Activated CD4-positive, alpha-beta T cell treated with anti-CD3 and anti-CD28 coated beads, Interleukin-2, amount 50 U/mL, for 48 hours (primary cell): Measurements from ENCODE around the gene DTWD2.
"Not testable (repeated sequence)": the region's sequence is repeated elsewhere in the genome, so short reads cannot be mapped to it uniquely, and the experiment has no call there.

ENCODE experiments used
- DNase-seq, 2 experiments: peaks; one replicate each; pipeline ENCODE4 v3.0.0-alpha.2; 2020

Gene DTWD2

DNA sequence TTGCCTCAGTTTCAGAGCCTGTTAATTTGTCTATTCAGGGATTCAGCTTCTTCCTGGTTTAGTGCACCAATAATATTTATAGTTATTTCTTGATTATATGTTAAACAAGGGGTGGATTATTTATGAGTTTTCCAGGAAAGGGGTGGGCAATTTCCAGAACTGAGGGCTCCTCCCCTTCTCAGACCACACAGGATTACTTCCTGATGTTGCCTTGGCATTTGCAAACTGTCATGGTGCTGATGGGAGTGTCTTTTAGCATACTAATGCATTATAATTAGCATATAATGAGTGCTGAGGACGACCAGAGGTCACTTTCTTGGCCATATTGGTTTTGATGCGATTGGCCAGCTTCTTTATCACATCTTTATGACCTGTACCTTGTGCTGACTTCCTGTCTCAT lies 6.2 kb upstream of the DTWD2 start:
- no peak for DNase-seq

DNA sequence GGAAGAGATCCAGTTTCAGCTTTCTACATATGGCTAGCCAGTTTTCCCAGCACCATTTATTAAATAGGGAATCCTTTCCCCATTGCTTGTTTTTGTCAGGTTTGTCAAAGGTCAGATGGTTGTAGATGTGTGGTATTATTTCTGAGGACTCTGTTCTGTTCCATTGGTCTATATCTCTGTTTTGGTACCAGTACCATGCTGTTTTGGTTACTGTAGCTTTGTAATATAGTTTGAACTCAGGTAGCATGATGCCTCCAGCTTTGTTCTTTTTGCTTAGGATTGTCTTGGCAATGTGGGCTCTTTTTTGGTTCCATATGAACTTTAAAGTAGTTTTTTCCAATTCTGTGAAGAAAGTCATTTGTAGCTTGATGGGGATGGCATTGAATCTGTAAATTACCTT lies 4.8 kb upstream of the DTWD2 start:
- not testable (repeated sequence) for DNase-seq

DNA sequence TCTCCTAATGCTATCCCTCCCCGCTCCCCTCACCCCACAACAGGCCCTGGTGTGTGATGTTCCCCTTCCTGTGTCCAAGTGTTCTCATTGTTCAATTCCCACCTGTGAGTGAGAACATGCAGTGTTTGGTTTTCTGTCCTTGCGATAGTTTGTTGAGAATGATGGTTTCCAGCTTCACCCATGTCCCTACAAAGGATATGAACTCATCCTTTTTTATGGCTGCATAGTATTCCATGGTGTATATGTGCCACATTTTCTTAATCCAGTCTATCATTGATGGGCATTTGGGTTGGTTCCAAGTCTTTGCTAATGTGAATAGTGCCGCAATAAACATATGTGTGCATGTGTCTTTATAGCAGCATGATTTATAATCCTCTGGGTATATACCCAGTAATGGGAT lies 3.7 kb upstream of the DTWD2 start:
- not testable (repeated sequence) for DNase-seq

DNA sequence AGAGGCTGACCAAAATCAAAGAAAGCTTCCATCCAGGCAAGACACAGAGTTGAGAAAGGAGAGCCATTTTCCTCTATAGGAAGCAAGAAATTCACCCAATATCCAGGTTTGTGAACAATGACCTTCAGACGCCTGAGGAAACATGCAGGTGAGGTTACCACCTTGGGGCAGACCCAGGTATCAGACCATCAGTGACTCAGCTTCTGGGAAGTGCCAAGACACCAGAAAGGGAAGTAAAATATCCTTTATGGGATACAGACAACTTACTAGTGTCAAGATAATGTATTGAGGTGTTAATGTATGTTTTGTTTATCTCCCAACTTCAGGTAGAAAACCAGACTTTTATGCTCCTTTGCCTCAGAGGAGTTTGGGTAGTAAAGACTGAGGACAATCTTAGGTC lies 2.2 kb upstream of the DTWD2 start:
- DNase-seq, result no peak

DNA sequence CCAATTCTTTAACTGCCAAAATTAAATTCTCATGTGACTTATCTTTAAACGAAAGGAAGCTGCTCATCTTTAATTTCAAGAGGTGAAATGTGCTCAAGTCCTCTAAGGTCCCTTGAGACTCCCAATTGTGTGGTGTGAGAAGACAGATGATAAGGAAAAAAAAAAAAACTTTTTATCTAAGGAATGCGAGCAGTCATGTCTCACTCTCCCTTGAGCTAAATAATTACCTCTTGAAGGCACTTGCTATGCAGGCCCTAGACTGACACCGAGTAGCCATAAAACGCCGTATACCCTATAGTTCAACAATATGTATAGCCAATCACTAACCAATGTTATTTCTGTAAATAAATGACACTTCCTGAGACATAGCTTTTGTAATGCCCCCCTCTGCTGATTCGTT lies 1.5 kb upstream of the DTWD2 start:
- DNase-seq, result no peak

DNA sequence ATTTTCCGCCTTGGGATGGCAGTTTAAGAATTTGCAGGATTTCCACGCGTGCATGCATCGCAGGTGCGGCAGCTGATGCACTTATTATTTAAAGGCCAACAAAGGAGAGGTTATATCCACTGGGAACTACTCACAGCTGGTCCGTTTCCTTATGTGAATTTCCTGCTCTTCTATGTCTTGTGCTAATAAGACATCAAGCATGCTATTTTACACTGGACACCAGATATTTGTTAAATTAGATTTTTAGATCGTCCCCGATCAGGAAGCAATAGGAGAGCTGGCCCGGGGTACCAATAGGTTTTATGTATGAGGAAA lies 476 bp upstream of the DTWD2 start:
- DNase-seq, result no peak

DNA sequence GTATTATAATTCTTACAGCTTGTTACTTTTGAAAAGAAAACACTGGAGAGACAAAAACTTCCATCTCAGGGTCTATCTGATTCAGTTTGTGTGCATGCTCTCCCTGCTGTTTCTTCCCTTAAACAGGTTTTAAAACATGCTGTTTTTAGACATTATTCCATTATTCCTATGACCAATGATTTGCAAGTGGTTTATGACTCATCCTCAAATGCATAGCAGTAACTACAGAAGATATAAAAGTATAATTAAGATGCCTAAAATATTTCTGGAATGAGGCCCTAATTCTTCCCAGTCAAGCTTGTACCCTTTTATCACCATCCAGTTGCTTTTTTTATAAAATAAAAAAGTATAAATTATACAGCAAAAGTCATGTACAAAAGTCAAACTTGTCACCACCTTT lies 3.7 kb downstream of the DTWD2 start:
- no peak for DNase-seq

DNA sequence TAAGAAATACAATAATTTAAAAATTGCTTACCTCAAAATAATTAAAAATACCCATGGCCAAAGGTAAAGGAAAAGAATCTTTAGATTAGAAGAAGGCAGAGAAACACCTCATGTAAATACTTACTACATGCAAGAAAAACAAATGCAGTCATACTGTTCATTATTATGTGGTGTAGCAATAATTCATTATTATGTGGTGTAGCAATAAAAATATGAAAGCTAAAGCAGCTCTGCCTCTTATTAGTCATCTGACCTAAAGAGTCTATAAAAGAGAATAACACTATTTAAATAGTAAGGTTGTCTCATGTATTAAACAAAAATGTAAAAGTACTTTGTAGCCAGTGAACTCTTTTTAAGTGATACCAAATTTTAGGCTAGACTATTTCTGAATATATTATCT lies 6.6 kb downstream of the DTWD2 start:
- DNase-seq, result no peak

DNA sequence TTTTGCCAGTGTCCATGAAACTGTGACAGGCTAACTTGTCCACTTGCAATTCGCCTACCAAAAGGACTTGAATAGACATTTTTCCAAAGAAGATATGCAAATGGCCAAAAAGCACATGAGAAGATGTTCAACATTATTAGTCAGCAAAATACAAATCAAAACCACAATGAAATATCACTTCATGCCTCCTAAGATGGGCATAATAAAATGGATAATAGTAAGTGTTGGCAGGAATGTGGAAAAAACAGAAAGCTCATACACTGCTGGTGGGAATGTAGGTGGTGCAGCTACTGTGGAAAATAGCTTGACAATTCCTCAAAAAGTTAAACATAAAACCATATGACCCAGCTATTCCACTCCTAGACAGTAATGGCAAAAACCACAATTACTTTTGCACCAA lies 7.9 kb downstream of the DTWD2 start:
- no peak for DNase-seq

DNA sequence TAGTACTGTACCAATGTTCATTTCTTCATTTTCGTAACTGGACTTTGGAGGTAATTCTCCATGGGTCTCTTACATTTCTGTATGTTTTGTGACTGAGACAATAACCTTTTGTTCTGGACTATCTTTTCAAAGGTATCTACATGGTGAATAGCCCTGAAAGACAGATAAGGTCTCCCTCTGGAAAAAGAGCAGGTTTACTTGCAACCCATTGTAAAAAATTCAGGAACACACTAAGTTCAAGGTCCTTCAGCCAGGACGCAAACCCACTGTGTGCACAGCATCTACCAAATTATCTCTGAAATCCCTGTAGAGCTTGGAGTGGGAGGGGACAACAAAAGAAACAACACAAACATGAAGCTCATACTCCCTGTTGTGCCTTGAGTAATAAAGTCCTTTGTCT lies 8.3 kb downstream of the DTWD2 start:
- DNase-seq, result no peak

DNA sequence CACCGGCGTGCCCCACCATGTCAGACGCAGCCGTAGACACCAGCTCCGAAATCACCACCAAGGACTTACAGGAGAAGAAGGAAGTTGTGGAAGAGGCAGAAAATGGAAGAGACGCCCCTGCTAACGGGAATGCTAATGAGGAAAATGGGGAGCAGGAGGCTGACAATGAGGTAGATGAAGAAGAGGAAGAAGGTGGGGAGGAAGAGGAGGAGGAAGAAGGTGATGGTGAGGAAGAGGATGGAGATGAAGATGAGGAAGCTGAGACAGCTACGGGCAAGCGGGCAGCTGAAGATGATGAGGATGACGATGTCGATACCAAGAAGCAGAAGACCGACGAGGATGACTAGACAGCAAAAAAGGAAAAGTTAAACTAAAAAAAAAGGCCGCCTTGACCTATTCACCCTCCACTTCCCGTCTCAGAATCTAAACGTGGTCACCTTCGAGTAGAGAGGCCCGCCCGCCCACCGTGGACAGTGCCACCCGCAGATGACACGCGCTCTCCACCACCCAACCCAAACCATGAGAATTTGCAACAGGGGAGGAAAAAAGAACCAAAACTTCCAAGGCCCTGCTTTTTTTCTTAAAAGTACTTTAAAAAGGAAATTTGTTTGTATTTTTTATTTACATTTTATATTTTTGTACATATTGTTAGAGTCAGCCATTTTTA lies 14.4 kb downstream of the DTWD2 start:
- DNase-seq, result not testable (repeated sequence)

DNA sequence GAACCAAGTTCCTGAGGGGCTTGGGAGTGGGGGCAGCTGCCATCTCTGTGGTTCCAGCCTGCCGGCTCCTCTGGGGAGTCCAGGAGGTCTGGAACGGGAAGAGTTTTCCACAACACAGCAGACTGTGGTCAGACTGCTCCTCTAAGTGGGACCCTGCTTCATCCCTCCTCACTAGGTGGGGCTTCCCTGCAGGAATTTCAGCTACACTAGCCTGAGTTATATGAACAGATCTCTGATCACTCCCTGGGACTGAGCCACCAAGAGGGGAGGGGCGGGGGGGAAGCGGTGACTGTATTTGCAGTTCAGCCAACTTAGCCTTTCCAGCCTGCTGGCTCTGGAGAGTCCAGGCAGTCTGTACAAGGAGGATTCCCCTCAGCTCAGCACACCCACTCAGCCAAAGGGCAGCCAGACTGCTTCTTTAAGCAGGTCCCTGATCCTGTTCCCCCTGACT lies 19.4 kb downstream of the DTWD2 start:
- no peak for DNase-seq

DNA sequence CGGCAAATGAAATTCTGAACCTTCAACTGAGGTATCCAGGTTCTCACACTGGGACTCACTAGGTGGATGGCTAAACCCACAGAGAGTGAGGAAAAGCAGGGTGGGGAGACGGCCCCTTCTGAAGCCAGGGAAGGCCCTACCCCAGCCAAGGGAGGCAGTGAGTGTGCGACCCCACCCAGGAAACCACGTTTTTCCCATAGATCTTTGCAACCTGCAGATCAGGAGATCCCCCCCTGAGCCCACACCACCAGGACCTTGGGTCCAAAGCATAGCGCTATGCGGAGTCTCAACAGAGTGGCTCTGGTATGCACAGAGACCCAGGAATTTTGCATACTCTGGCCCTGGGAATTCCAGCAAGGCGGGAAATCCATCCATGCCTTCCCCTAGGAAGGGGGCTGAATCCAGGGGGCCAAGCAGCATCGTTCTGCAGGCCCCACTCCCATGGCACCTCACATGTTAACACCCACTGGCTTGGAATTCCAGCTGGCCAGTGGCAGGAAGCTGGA lies 19.9 kb downstream of the DTWD2 start:
- DNase-seq, result no peak

DNA sequence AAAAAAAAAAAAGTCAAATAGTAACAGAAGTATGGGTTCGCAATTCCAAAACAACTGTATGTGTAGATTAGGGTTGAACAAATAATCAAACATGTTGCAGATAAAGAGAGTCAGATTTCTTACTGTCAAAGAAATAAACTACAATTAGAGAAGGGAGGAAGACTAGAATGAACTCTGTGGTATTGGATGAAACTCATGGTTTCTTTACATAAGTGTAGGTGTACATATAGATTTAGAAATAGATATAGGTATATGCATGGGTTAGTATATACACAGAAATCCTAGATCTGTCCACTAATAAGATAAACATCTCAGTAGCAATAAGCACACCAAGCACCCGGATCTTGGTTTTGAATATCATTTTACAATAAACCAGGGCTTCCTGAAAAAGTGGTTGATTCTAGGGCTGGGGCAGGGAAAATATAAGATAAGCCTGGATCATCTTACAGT lies 21.3 kb downstream of the DTWD2 start:
- DNase-seq, result no peak

DNA sequence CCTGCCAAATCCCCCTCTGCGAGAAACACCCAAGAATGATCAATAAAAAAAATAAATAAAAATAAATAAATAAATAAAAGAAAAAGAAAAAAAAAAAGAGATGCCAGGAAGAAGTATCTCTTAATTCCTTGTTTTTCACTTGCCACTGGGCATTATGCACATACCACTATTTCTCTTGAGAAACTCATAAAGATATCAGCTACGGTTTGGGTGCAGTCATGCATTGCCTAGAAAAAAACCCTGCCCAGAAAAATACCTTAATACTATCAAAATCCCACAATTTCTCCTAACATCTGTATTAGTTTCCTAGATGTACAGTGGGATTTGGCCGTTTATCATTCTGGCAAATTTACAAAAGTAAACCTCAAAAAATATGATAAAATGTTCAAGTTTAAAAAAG lies 22.5 kb downstream of the DTWD2 start:
- no peak for DNase-seq

DNA sequence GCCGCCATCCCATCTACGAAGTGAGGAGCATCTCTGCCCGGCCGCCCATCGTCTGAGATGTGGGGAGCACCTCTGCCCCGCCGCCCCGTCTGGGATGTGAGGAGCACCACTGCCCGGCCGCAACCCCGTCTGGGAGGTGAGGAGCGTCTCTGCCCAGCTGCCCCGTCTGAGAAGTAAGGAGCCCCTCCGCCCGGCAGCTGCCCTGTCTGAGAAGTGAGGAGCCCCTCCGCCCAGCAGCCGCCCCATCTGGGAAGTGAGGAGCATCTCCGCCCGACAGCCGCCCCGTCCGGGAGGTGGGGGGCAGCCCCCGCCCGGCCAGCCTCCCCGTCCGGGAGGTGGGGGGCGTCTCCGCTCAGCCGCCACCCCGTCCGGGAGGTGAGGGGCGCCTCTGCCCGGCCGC lies 23.4 kb downstream of the DTWD2 start:
- not testable (repeated sequence) for DNase-seq

DNA sequence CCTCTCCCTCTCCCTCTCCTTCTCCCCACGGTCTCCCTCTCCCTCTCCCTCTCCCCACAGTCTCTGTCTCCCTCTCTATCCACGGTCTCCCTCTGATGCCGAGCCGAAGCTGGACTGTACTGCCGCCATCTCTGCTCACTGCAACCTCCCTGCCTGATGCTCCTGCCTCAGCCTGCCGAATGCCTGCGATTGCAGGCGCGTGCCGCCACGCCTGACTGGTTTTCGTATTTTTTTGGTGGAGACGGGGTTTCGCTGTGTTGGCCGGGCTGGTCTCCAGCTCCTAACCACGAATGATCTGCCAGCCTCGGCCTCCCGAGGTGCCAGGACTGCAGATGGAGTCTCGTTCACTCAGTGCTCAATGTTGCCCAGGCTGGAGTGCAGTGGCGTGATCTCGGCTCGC lies 24.0 kb downstream of the DTWD2 start:
- not testable (repeated sequence) for DNase-seq

DNA sequence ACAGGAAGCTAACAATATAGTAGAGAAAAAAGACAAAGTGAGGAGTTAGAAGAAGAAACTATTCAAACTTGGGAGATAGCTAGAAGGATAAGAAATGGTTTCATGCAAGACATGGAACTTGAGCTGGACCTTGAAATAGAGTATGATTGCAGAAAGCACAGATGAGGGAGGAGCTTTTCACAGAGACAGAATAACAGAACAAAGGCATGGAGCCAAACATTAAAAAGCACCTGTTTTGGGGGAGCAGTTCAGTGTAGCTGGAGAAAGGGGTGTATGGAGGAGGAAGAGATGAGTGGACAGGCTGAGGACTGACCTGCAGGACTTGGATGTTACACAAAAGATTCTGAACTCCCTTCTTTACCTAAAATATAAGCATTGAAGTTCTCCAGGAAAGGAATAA lies 25.2 kb downstream of the DTWD2 start:
- no peak for DNase-seq

DNA sequence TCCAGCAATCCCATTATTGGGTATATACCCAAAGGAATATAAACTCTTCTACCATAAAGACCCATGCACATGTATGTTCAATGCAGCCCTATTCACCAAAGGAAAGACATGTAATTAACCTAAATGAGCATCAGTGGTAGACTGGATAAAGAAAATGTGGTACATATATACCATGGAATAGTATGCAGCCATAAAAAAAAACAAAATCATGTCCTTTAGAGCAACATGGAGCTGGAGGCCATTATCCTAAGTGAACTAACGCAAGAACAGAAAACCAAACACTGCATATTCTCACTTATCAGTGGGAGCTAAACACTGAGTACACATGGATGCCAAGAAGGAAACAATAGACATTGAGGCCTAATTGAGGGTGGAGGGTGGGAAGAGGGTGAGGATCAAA lies 27.8 kb downstream of the DTWD2 start:
- no peak for DNase-seq

DNA sequence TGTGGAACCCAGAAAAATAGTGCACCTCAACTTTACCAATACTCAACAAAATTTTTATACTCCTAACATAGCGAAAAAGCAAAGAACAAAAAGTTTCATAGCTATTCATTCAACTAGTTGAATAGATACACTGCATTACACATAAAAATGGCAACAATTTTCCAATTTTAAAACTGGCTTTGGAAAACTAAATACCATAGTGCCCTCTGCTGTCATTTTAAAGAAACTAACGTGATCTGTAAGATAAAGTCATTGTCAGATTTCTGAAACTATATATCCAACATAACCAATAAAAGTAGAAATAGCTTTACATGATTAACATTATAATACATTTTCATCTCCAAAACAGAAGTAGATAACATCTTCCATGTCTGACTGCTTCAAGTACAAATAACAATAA lies 31.6 kb downstream of the DTWD2 start:
- no peak for DNase-seq

DNA sequence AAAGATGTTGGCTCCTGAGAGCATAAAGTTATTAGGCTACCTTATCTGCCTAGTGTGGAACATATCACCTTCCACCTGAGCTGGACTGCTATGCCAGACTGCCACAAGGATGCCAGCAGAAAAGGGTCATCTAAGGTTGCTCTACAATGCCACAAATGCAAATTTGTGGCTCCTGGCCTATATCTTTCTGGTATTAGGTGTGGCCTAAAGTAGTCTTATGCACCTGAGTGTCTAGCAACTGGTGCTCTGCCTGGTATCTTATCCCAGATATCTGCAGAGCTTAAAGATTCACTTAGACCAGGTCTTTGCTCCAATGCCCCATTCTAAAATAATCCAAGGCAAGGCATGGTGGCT lies 34.7 kb downstream of the DTWD2 start:
- DNase-seq, result no peak

DNA sequence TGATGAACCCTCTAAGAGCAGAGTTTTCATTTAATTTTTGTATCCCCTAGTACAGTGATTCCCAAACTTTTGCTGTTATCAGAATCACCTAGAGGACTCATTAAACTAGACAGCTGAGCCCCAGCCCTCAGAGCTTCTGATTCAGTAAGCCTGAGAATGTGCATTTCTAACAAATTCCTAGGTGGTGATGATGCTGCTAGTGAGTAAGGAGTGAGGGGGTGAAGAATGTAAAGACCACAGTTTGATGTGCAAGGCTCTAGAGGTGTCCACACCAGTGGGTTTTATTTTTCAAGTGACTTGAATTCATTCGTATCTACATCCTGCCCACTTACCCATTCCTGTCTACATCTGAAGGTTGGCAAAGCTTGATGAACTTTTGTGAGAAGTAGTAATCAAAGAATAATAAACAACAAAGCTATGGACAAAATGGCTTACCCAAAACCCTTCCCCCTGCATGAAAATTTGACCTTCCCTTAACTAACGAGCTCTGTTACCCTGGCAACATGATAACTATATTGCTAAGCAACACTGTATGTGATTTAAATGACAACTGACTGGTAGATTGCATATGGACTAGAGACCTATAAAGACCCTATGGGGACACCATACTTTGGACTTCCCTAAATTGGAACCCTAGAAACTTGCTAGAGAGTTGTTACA lies 35.2 kb downstream of the DTWD2 start:
- no peak for DNase-seq

DNA sequence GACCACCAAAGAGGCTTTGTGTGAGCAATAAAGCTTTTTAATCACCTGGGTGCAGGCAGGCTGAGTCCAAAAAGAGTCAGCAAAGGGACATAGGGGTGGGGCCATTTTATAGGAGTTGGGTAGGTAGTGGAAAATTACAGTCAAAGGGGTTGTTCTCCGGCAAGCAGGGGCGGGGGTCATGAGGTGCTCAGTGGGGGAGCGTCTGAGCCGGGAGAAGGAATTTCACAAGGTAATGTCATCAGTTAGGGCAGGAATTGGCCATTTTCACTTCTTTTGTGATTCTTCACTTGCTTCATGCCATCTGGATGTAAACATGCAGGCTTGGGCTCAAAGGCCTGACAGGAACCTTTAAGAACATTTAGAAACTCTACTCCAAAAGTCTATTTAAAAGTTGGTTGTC lies 36.0 kb downstream of the DTWD2 start:
- DNase-seq, result not testable (repeated sequence)

DNA sequence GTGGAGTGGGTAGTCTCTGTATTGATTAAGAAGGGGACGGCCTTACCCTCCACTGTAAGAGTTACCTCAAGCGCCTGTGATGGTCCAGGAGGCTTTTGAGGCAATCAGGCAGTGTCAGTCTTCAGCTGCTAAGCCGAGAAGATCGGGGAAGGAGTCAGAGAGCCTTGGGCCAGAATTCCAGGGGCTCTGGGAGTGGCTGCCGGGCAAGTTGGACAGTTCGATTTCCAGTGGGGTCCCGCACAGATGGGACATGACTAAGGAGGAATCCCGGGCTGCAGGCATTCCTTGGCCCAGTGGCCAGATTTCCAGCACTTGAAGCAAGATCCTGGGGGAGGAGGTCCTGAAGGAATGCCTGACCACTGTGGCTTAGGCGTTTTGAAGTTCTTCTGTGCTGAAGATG lies 38.0 kb downstream of the DTWD2 start:
- DNase-seq, result not testable (repeated sequence)
